ENCODE data around the gene UBE2B.
"Not testable (repeated sequence)": the region's sequence is repeated elsewhere in the genome, so short reads cannot be mapped to it uniquely, and the experiment has no call there.

The UBE2B gene

GRCh38 chr5:134398609-134399155 lies 27.3 kb downstream of the UBE2B start:
- DNase-seq (ENCODE audit: low spot score) = no peak

DNA sequence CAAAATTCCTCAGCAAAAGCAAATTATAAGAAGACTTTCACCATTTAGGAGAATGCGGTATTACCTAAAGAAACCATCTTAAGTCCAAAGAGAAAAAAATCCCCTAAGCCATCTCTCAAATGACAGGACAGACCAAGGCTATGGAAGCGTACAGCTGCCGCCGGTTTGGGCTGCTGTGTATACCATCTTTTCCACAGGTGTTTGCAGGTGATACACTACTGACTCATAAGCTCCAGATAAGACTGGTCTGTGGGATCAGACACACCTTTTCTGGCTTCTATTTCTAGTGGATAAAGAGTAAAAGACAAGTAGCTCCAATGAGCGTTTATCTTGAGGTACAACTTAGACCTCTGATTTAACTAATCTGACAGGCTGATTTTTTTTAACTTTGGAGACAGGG lies 32.6 kb downstream of the UBE2B start:
- no peak for DNase-seq (ENCODE audit: low spot score)

DNA sequence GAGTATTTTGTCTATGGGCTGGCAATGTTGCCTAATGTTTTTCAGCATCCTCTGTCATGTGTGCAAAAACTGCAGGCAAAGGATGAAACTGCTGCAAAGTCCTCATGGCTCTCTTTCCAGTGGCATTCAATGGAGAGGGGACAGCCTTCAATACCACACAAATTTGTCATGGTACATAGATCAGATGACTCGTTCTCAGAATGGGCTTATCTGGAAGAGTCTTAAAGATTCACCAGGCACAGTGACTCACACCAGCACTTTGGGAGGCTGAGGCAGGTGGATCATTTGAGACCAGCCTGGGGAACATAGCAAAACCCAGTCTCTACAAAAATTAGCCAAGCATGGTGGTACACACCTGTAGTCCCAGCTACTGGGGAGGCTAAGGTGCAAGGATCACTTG lies 35.0 kb downstream of the UBE2B start:
- no peak for DNase-seq (ENCODE audit: low spot score)

- DNase-seq (ENCODE audit: low spot score) = no peak
Measured at GRCh38 chr5:134409321-134409720, 38.0 kb downstream of the UBE2B start.

DNA sequence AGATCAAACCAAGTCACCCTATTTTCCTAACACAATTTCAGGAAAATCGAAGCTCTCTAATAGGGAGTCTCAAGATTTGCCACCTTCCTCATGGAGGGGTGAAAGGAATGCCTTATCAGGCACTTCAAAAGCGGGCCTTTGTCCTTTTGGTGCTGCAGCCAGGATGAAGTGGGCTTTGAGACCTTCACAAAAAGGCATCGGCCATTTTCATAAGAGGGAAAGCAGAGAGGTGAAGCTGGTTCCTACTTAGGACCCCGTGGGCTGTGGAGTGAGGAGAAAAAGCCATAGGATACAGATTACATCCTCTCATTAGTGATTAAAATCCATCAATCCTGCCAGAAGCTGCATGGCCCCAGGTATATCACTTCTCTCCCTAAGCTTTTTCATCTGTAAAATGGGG lies 39.5 kb downstream of the UBE2B start:
- no peak for DNase-seq (ENCODE audit: low spot score)

GRCh38 chr5:134411228-134411545 lies 39.8 kb downstream of the UBE2B start:
- no peak for DNase-seq (ENCODE audit: low spot score)

- peak; percentile 98 for DNase-seq (ENCODE audit: low spot score)
Measured at GRCh38 chr5:134411546-134412266, 40.3 kb downstream of the UBE2B start, which contains the start of gene CDKN2AIPNL. Gene CDKN2AIPNL (minus strand): TSS chr5:134411881. CDS start chr5:134411854, 27 bp downstream.

- no peak for DNase-seq (ENCODE audit: low spot score)
Measured at GRCh38 chr5:134413046-134413445, 41.7 kb downstream of the UBE2B start.

- no peak for DNase-seq (ENCODE audit: low spot score)
Measured at GRCh38 chr5:134417707-134418106, 46.3 kb downstream of the UBE2B start.

GRCh38 chr5:134418958-134419357 lies 47.6 kb downstream of the UBE2B start:
- DNase-seq (ENCODE audit: low spot score) = no peak

DNA sequence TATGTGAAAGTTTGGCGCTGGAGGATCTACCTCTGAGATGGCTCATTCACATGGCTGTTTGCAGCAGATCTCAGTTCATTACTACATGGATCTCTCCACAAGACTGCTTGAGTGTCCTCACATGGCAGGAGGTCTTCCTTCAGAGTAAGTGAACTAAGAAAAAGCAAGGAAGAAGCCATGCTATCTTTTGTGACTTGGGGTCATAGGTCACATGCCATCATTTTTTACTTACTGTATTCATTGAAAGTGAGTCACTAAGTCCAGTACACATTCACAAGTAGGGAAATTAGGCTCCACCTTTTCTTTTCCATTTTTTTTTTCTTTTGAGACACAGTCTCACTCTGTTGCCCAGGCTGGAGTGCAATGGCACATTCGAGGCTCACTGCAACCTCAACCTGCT lies 49.0 kb downstream of the UBE2B start:
- no peak for DNase-seq (ENCODE audit: low spot score)

GRCh38 chr5:134421038-134421437 lies 49.7 kb downstream of the UBE2B start:
- DNase-seq (ENCODE audit: low spot score) = not testable (repeated sequence)

GRCh38 chr5:134422791-134423365 lies 51.5 kb downstream of the UBE2B start:
- DNase-seq (ENCODE audit: low spot score) = no peak

DNA sequence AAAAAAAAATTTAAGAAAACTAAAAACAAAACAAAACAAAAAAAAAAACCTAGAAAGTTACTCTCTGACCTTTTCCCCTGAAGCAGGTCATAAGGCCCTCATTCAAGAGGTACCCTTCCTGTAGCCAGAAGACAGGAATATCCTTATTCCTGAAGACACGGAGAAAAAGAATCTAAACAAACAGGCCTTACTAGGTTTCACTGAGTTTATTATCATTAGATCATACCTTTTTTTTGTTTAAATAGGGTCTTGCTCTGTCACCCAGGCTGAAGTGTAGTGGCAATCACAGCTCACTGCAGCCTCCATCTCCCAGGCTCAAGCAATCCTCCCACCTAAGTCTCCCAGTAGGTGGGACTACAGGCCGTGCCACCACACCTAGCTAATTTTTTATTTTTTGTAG lies 52.0 kb downstream of the UBE2B start:
- no peak for DNase-seq (ENCODE audit: low spot score)

DNA sequence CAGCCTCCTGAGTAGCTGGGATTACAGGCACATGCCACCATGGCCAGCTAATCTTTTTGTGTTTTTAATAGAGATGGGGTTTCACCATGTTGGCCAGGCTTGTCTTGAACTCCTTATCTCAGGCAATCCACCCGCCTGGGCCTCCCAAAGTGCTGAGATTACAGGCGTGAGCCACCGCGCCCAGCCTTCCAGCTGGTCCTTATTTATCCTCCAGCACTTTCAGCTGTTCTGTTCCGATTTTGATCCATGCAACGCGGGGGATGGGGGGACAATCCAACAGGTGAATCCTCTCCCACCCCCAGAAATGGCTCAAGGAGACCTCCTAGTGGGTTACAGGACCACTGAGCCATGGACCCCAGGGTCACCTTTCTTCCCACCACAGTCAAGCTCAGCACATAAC lies 55.0 kb downstream of the UBE2B start:
- DNase-seq (ENCODE audit: low spot score) = no peak

DNA sequence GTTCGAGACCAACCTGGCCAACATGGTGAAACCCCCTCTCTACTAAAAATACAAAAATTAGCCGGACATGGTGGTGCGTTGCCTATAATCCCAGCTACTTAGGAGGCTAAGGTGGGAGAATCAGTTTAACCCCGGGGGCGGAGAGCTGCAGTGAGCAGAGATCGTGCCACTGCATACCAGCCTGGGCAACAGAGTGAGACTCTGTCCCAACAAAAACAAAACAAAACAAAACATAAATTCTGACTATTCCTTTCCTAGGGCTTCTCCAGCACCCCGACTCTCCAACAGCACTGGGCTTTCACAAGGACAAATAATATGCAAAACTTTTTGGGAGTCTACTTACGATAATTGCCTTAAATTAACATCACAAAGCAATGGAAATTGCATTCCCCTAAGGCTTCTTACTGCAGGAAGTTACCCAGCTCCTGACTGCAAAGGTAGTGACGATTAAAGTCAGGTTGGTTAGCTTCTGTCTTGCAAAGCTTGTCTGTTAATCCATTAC lies 56.2 kb downstream of the UBE2B start:
- DNase-seq (ENCODE audit: low spot score) = no peak

DNA sequence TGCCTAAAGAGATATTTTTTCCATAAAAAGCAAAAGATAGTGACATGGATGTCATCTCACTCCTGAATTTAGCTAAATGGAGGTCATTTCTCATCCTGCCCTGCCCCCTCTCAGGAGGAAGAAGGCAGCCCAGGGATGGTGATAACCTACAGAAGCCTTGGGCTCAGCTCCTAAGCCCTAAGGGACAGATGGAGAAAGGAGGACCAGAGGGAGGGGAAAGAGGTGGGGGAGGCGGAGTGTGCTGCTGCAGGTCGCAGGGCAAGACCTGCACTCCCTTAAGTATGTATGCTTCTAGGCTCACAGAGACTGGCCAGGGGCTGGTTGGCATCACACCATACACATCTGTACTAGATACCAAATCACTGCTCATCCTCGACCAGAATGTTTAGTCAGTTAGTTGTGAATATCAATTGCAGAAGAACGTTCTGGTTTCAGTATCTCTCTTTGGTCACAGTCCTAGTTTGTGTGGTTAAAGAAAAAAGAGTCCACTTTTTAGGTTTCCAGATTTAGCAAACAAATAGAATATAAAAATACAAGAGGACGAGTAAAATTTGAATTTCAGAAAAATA lies 58.7 kb downstream of the UBE2B start:
- DNase-seq (ENCODE audit: low spot score) = no peak

DNA sequence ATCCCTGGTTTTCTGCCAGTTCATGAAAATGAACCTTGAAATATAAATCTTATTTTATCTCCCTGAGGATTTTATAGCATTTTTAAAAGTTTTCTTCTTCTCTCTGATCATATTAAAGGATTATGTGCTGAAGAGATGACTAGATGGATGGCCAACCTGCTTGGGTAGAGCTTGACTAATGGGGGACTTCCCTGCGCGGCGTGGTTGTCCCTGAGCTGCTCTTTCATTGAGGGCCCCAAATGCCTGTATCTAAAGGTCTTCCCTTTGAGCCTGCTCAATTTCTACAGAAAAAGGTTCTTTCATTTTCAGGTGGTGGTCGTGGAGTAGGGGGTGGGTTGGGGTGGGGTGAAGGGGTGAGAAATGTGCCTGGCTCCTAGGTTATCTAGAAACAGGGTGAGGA lies 60.8 kb downstream of the UBE2B start:
- no peak for DNase-seq (ENCODE audit: low spot score)

DNA sequence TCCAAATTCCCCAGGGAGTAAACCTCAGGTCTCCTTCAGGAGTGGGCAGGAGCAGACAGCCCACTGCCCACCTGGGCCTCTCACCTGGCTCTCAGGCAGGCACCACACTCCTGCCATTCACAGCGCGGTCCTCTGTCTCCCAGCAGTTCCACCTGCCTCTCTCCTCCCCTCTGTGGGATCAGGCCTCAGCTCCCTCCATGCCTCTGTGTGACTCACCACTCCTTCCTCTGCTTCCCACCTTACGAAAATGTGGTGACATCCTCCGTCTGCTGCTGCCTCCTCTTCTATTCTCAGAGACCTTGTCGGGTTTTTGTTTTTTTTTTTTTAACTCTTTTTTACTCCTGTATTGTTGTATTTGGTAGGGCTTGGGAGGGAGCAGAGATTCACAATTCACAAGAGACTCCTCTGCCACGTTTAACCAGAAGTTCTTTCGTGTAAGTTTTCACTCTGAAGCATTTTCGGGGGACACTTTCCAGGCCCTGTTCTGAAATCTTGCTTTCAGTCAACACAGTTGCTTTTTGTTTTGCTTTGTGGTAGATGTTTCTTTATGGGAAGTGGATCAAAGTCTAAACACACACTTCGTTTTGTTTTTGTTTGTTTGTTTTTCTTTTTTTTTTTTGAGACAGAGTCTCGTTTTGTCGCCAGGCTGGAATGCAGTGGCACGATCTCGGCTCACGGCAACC lies 61.4 kb downstream of the UBE2B start:
- DNase-seq (ENCODE audit: low spot score) = no peak

- DNase-seq (ENCODE audit: low spot score) = peak; percentile 30
Measured at GRCh38 chr5:134435560-134435959, 64.2 kb downstream of the UBE2B start.

DNA sequence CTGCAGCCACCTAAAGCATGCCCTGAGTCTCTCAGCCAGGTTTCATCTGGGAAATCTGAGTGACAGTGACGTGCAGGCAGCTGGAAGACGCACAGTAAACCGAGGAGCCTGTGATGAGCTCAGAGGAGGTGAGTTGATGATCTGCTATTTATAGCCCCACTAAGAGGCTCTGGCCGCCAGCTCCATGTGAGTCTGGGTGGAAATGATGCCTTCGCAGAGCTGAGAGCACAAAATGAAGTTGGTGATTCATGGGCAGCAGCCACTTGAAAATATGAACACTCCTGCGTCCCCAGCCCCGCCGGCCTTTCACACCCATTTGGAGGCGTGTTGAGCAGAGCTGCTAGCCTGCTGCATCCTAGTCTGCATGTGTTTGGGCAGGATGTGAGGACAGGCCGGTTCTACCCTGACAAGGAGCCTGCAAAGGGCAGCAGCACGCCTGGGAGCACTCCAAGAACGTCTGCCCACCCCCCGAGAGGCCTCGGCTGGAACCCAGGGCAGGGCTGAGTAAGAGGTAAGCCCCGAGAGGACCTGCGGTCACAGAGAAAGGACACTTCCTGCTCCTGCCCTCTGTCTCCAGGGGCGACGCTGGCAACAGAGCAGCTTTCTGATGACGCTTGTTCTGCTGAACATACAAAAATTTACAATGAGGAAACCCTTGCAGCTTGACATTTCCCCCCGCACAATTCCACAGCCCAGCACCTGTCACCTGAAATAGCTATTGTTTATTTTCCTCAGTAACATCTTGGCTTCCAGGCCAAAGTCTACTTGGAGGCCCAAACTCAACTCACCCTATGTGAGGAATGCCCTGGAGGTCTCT lies 65.4 kb downstream of the UBE2B start:
- peak; percentile 77 for DNase-seq (ENCODE audit: low spot score)

DNA sequence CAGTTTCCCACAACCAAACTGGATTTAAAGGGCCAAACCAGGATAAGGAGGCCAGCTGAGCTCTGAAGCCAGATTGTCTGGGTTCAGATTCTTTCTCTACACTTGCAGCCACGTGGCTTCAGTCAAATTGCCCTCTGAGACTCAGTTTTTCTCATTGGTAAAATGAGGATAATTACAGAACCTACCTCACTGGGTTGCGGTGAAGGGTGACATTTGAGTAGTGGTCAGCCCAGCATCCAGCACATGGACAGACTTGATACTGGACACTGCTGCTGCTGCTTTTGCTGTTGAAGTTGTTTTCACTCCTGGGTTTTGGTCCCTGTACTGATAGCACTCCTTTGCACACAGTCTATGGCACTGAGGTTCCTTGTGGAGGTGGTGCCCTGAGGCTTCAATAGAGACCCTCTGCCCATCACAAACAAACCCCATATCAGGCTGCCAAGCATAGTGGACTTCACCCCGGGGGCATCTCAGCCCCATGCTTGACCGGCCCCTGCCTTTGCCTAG lies 66.0 kb downstream of the UBE2B start:
- DNase-seq (ENCODE audit: low spot score) = no peak
